Calu3 (cell line): ENCODE measurements around the gene TNNI3K. TPM values are rescaled to one million over a fixed set of nuclear protein-coding genes. Genes with fewer than 3 reads are reported as not detected.

Experiments used
- BruUV-seq: library from RNA; stranded (reverse); fragments of 400-500 nt; replicated peaks from 2 replicates; lab custom pipeline; 2021; lab: Mats Ljungman, UMichigan
- CTCF ChIA-PET: fragments of 300-600 bp; sonication (Branson Sonifier 250); formaldehyde crosslinking; loops from one replicate; lab custom pipeline; 2022; ENCODE audit warnings: antibody characterized with exemption; lab: Charles Lee
- DNase-seq: peaks from one replicate; pipeline ENCODE4 v3.0.0; 2022
- H3K27ac Mint-ChIP-seq: one replicate; pipeline ENCODE4 v1.8.0; 2022; ENCODE audit warnings: mixed read lengths; ENCODE audit not compliant: unreplicated experiment
- H3K27me3 Mint-ChIP-seq: one replicate; pipeline ENCODE4 v1.8.0; 2022; ENCODE audit warnings: mixed read lengths; ENCODE audit not compliant: unreplicated experiment
- H3K36me3 Mint-ChIP-seq: one replicate; pipeline ENCODE4 v1.8.0; 2022; ENCODE audit warnings: mild to moderate bottlenecking, moderate library complexity, mixed read lengths; ENCODE audit not compliant: insufficient read depth, unreplicated experiment
- H3K4me1 Mint-ChIP-seq: one replicate; pipeline ENCODE4 v1.8.0; 2022; ENCODE audit warnings: mild to moderate bottlenecking, low read depth, mixed read lengths; ENCODE audit not compliant: unreplicated experiment
- H3K4me3 Mint-ChIP-seq: one replicate; pipeline ENCODE4 v1.8.0; 2022; ENCODE audit warnings: mild to moderate bottlenecking, low read depth, moderate library complexity, mixed read lengths; ENCODE audit not compliant: unreplicated experiment
- H3K9me3 Mint-ChIP-seq: one replicate; pipeline ENCODE4 v1.8.0; 2022; ENCODE audit warnings: low read depth, mixed read lengths; ENCODE audit not compliant: unreplicated experiment
- intact Hi-C: fragments of 100-400 bp; cut with micrococcal nuclease; formaldehyde crosslinking; loops from one replicate; pipeline ENCODE4 v1.10.0; 2022; ENCODE audit not compliant: unreplicated experiment
- total RNA-seq: library from RNA; stranded (reverse); gene quantifications from 2 replicates; pipeline ENCODE4 v1.2.3, GENCODE V29; 2022
- TF ChIP-seq, protein P1 (sequence below): fragments of 200-600 bp; IDR thresholded peaks from one replicate; pipeline ENCODE4 v1.8.0; 2022; ENCODE audit warnings: antibody characterized with exemption; ENCODE audit not compliant: unreplicated experiment

The TNNI3K gene
- total RNA-seq, 1 experiment from 2014 or later, result not detected

DNA sequence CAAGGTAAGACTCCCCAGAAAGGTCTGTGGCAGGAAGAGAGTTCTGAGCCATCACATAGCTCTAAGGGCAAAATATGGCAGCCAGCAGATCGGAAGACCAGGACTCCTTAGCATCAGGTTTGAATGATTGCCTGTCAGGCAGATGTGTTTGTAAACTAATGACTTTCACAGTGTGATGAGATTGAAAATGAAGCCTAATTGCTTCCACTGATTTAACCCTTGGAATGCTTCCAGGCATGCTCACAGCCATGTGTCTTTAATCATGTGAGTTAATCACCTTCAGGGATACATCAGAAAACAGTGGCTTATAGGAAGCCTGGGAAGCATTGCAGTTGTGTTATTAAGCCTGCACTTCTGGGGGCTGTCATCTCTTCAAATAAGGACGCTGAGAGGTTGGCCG, 194.4 kb downstream of the TNNI3K start:
- H3K27ac Mint-ChIP-seq, result no peak overlapping the region
- no peaks in the 10 kb centered on the region for H3K27me3 Mint-ChIP-seq
- BruUV-seq, result no TSS peak
- no peak for DNase-seq
- CTCF ChIA-PET, result no interaction called here
- no peaks in the 10 kb centered on the region for H3K4me1 Mint-ChIP-seq
- no peak overlapping the region for H3K4me3 Mint-ChIP-seq
- H3K9me3 Mint-ChIP-seq, result peaks cover 9% of the 10 kb centered on the region
- intact Hi-C loops, result no loop called here
- TF ChIP-seq, protein P1, sequence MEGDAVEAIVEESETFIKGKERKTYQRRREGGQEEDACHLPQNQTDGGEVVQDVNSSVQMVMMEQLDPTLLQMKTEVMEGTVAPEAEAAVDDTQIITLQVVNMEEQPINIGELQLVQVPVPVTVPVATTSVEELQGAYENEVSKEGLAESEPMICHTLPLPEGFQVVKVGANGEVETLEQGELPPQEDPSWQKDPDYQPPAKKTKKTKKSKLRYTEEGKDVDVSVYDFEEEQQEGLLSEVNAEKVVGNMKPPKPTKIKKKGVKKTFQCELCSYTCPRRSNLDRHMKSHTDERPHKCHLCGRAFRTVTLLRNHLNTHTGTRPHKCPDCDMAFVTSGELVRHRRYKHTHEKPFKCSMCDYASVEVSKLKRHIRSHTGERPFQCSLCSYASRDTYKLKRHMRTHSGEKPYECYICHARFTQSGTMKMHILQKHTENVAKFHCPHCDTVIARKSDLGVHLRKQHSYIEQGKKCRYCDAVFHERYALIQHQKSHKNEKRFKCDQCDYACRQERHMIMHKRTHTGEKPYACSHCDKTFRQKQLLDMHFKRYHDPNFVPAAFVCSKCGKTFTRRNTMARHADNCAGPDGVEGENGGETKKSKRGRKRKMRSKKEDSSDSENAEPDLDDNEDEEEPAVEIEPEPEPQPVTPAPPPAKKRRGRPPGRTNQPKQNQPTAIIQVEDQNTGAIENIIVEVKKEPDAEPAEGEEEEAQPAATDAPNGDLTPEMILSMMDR, result no peak
- H3K36me3 Mint-ChIP-seq, result no peaks in the 10 kb centered on the region

DNA sequence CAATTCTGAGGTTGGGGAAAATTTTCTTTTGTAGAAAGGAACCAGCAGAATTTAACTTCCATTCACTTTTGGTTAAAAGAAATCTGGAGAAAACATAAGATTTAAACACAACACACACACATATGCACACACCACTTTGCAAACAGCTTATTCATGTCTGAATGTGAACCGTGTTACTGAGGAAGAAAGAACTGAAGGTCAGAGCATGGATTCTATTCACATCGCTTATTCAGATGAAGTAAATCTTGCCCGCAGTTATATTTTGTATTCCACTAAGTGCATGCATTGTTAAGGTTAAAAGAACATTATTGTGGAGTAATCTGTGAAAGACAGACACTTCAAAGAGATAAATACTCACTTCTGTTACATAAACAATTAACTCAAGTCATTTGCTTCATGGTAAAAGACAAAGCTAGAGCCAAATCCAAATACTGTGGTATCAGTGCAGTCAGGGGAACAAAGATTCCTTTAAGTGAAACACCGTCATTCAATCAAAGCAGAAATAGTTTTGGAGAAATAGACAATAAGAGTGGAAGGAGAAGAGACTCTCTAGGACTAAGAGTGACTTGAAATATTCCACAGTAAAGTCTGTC, 195.3 kb downstream of the TNNI3K start:
- intact Hi-C loops, result no loop called here
- CTCF ChIA-PET, result no interaction called here
- no peak for DNase-seq
- H3K4me1 Mint-ChIP-seq, result no peaks in the 10 kb centered on the region
- H3K4me3 Mint-ChIP-seq, result no peak overlapping the region
- no TSS peak for BruUV-seq
- H3K9me3 Mint-ChIP-seq, result peaks cover 8% of the 10 kb centered on the region
- H3K27me3 Mint-ChIP-seq, result no peaks in the 10 kb centered on the region
- TF ChIP-seq, protein P1, result no peak
- no peaks in the 10 kb centered on the region for H3K36me3 Mint-ChIP-seq
- no peak overlapping the region for H3K27ac Mint-ChIP-seq

DNA sequence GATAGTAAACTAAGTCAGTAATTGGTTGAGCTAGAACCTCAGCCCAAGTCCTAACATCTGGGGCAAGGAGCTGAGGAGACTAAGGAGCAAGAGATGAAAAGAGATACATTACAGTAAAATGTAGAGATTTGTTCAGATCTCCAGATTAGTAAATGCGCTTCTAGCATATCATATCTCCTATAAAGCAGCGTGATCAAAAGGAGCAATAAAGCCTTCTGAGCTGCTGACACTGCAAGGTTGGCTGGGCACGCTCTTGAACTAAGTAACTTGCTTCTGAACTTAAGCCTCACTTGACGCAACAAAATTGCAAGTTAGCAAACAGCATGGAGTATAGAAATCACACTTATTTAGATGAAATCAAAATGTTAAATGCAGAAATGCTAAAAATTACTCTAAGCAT, 196.3 kb downstream of the TNNI3K start:
- Mint-ChIP-seq H3K27me3 (no peaks in the 10 kb centered on the region), H3K9me3 (peaks cover 6% of the 10 kb centered on the region), H3K36me3 (no peaks in the 10 kb centered on the region), H3K4me3 (no peak overlapping the region), H3K4me1 (no peaks in the 10 kb centered on the region), H3K27ac (no peak overlapping the region)
- TF ChIP-seq, protein P1, result no peak
- no peak for DNase-seq
- intact Hi-C loops, result no loop called here
- BruUV-seq, result no TSS peak
- CTCF ChIA-PET, result no interaction called here

DNA sequence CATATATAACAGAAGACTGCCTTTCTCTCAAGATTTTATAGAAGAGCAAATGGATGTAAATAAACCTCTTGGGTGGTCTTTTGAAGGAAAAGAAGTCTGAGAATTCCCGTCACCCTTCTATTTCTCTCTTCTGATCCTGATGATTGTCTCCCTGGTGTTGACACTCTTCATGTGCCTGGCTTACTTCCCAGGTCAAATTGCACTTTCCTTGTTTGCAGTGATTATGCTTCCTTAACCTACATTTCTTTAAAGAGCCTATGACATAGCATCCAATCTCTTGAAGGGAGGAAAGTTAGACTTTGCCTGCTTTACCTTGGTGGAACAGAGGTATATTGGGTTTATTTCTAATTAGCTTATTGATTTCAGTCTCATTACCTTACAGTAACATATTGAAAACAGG, 197.1 kb downstream of the TNNI3K start:
- H3K4me1 Mint-ChIP-seq, result no peaks in the 10 kb centered on the region
- TF ChIP-seq, protein P1, result no peak
- H3K27me3 Mint-ChIP-seq, result no peaks in the 10 kb centered on the region
- peaks cover 9% of the 10 kb centered on the region for H3K9me3 Mint-ChIP-seq
- no TSS peak for BruUV-seq
- no peaks in the 10 kb centered on the region for H3K36me3 Mint-ChIP-seq
- CTCF ChIA-PET, result no interaction called here
- intact Hi-C loops, result no loop called here
- DNase-seq, result no peak
- no peak overlapping the region for H3K4me3 Mint-ChIP-seq
- no peak overlapping the region for H3K27ac Mint-ChIP-seq
